GM19025 (cell line): ENCODE results near the gene ZDHHC17.

ENCODE experiments used
- ATAC-seq: cut with Tn5 transposase; IDR thresholded peaks from one replicate; pipeline ENCODE4 v1.9.1; 2021; ENCODE audit warnings: mild to moderate bottlenecking, low read depth, moderate library complexity; ENCODE audit not compliant: unreplicated experiment

ZDHHC17 gene

DNA sequence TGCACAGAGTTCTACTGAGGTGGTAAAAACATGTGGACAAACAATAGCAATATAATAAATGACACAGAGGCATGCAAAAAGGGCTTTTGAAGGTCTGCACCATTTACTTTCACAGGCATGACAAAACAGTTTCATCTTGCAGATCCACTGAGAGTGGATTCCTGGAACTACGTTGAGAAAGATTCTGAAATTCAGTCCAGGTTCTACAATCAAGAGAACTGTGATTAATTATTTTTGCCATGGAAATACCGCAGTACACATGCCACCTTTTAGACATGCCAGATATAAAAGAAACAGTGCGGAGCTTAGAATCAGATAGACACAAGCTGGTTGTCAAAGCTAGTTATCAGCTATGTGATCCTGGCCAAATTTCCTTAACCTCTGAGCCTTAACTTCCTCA is 110.1 kb downstream of the ZDHHC17 start:
- ATAC-seq, result no peak

GRCh38 chr12:76874491-76875190 is 110.7 kb downstream of the ZDHHC17 start:
- no peak for ATAC-seq

DNA sequence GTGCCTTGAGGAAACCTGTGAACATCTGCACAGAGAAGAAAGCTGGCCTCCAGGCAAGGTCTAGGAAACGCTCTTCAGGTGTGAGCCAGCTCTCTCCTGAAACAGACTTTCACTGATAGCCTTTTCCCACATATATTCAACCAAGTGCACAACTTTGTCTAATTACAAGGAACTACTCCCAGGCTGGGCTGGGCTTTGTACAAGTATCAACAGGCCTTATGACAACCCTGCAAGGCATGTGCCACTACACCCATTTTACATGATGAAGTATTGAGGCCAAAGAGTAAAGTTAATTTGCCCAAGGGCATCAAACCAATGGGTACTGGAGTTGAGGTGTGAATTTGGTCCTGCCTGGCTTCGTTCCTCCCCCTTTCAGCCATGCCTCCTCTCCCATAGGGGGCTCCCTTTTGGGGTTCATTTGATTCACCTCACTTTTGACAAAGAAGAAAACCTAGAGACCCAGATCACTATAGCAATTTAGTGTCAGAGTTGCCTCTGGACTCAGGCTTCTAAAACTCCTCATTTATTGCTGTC is 112.8 kb downstream of the ZDHHC17 start:
- no peak for ATAC-seq

DNA sequence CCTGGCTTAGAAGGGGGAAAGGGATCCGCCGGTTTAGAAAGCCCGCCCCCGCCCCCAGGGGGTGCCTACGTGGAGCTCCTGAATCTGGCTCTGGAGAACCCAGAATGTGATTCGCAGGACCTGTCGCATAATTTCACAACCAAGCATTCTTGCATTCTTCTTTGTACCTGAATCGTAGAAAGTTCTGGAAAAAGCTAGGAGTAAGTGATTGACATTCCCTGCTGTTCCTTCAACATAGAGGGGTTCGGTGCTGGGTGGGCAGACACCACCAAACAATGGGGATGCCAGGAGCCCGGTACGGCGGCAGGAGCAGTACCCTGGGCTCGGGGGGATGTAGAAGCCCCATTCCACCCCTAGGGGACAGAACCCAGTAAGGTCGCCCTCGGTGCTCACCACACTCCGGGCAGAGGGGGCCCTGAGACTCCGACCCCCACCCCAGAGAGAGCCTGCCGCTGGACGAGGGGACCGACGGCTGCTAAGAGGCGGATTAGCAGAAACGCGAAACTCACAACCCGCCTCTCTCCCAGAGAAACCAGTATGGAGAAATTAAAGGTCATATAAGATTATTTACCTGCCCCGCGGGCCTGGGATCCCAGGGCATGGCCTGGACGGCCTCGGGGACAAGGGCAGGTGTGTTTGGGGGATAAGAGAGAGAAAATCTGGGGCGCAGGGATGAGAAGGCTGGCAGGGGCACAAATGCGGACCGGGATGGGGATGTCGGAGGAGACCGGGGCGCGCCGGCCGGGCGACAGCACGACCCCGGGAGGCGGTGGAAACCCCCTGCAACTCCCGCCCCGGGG is 114.4 kb downstream of the ZDHHC17 start:
- peak; percentile 11 for ATAC-seq

- peak; percentile 88 for ATAC-seq
These were observed 115.2 kb downstream of the ZDHHC17 start, which contains the start of gene CSRP2 for GRCh38 chr12:76878899-76879709. Gene CSRP2 (minus strand): TSS chr12:76879019. CDS start chr12:76866260, 12,759 bp downstream.

- no peak for ATAC-seq
These were observed 116.0 kb downstream of the ZDHHC17 start for GRCh38 chr12:76879710-76880518.

DNA sequence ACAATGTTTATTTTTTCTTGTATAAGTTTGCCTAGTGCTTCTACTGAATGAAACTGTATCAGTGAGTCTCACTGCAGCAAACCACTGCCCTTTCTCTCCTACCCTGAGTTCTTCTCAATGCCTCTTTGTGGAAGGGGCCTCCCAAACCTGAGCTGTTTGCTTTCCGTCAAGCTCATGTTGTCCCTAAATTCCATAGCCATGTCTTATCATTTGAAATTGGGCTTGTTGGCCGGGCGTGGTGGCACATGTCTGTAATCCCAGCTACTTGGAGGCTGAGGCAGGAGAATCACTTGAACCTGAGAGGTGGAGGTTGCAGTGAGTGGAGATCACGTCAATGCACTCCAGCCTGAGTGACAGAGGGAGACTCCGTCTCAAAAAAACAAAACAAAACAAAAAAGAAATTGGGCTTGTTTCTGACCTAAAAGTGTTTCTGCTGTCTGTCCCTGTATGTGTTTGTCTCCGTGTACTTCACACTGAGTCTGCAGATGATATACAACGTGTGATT is 116.7 kb downstream of the ZDHHC17 start:
- no peak for ATAC-seq

DNA sequence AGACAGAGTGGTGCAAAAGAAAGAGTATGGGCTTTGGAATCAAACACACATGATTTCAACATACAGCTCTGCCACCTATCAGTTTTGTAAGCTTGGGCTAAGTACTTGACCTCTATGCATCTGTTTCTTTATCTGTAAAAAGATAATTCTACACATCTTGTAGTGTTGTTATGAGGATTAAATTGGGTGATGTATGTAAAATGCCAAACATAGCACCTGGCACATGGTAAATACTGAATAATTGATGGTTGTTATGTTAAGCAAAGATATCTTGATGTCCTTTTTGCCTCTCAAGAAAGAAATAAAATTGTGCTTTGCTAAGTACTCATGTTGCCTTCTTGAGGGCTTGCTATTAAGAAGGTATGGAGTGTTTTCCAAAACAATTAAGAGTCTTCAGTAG is 117.2 kb downstream of the ZDHHC17 start:
- ATAC-seq, result no peak

GRCh38 chr12:76882367-76882766 is 118.5 kb downstream of the ZDHHC17 start:
- no peak for ATAC-seq

GRCh38 chr12:76883151-76883550 is 119.2 kb downstream of the ZDHHC17 start:
- ATAC-seq, result no peak

DNA sequence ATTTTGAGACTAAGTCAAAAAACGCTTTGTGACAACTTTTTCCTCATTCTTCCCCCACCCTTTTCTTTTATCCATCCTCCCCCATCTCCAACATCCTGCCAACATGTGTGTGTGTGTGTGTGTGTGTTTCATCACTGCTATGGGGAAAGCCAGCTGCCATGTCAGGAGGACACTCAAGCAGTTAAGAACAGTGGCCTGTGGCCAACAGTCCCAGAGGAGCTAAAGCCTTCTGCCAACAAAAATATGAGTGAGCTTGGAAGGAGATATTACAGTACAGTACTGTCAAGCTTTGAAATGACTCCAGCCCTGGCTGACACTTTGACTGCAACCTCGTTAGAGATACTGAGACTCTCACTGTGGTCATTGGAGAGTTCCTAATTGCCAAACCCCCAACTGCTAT is 119.9 kb downstream of the ZDHHC17 start:
- no peak for ATAC-seq

DNA sequence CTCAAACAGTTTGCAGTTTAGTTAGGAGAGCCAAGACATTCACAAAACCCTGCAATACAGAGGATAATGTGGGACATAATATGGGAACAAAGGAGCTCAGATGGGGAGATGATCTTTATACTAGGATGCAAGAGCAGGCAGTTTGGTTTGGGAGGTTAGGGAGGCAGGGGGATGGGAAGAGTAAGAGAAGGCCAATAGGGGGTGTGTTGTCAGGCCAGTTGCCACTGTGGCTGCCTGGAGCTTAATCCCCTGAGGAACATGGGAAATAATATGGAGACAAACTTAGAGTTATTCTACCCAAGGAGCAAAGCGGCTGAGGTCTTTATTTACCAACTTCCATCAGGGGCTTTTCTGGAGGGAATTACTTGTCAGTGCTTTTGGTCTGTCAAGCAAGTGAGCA is 124.9 kb downstream of the ZDHHC17 start:
- no peak for ATAC-seq

DNA sequence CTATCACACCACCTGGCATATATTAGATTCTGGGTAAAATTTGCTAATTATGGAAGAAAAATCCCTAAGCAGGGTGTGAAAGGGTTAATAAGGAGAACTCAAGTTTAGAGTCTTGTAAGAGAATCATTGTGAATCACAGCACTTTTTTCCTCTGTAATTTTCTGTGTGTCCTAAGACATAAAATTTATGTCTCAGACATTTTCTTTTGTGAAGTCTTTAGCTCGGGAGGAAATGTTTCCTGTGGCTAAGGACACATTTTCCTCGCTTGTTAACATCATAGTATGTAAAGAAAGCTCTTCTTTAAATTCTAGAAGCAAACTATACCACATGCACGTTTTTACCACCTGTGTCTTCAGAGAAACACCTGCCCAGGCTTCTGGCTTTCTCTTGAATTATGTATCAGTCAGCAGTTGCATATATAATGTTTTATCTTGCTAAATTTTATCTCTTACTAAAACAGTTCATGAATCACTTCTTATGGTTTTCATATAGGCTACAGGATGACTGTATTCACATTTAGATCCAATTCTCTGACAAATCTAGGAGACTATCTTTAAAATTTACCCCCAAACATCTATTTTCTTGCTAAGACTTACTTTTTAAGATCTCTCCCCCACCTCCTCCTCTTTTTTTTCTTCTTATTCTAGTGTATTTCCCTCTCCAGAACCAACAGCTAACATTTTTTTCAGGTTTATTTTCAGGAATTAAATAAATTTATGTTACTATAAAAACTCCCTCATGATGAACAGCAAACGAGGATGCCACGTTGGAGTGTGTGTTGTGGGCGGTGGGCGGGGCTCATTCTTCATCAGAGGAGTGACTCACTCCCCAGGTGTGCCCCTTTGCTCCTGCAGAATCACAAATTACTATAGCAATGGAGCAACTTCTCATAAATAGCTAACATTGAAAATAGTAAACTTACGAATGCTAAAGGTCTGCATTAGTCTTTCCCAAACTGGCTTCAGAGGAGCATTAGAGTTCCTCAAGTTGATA is 126.5 kb downstream of the ZDHHC17 start:
- no peak for ATAC-seq

GRCh38 chr12:76891609-76892008 is 127.7 kb downstream of the ZDHHC17 start:
- ATAC-seq, result no peak

DNA sequence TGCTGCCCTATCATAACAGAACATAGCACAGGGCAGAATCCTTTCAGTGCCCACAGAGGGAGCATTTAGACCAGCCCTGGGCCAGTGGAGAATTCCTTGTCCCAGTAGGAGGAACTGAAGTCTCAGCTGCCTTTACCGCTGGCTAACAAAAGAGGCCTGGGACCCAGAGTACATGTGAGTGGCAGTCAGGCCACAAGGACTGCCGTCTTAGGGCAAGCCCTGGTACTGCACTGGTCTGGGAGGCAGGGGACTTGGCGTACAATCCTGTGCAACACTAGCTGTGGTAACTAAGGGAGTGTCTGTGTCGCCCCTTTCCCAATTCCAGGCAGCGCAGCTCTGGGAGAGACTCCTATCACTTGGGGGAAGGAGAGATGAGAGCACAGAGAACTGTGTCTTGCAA is 131.9 kb downstream of the ZDHHC17 start:
- no peak for ATAC-seq

DNA sequence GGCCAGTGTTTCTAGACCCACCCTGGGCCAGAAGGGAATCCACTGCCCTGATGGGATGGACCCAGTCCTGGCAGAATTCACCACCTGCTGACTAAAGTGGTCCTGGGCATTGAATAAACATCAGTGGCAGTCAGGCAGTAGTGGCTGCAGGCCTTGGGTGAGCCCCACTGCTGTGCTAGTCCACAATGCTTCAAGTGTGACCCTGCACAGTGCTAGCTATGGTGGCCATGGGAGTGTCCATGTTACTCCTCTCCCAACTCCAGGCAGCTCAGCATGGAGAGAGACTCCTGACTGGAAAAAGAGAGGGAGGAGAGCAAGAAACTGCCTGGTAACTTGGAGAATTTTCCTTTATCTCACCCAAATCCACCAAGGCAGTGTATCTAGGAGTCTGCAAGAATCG is 132.4 kb downstream of the ZDHHC17 start:
- no peak for ATAC-seq

- no peak for ATAC-seq
These were observed 134.5 kb downstream of the ZDHHC17 start for GRCh38 chr12:76898442-76898841.

DNA sequence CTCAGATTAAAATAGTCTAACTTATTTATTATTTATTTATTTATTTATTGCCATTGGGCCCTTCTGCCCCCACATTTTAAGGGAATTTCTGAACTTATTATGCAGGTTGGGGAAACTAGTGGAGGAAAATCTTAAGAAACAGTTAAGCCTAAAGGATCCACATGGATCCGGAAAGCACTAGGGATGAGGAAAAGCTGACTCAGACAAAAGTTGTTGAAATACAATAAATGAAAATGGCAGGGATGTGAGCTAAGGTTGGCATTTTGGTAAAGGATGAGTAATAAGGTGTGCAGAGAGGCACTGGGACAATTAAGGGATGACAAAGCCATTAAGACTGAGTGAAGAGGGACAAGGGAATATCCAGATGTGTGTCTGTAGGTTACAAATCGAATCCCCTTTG is 135.6 kb downstream of the ZDHHC17 start:
- ATAC-seq, result no peak
